SK-N-SH (cell line): ENCODE data around the gene SLC37A3. TPM values are rescaled to one million over a fixed set of nuclear protein-coding genes. Genes with fewer than 3 reads are reported as not detected.

ENCODE experiments used
- CTCF ChIA-PET: fragments of 300-600, 350-600 bp; formaldehyde crosslinking; extraction: SDS; loops from one replicate; lab custom pipeline; 2021; lab: Yijun Ruan, JAX
- POLR2A ChIA-PET: fragments of 350-600 bp; sonication (Branson Sonifier 250); formaldehyde crosslinking; extraction: SDS; loops from one replicate; lab custom pipeline; 2020; ENCODE audit warnings: antibody characterized with exemption, inconsistent platforms; lab: Yijun Ruan, JAX
- DNase-seq: peaks from one replicate; pipeline ENCODE4 v3.0.0; 2012
- H2AFZ ChIP-seq: fragments of 200-600 bp; sonication (generic); 2 replicates; pipeline ENCODE4 v1.8.1; 2016; ENCODE audit warnings: antibody characterized with exemption, mild to moderate bottlenecking, low read depth
- H3F3A ChIP-seq: fragments of 200-600 bp; sonication (generic); replicated peaks from 2 replicates; pipeline ENCODE3; 2016; ENCODE audit warnings: antibody characterized with exemption, mild to moderate bottlenecking; ENCODE audit not compliant: insufficient read depth
- H3K27ac ChIP-seq, 2 experiments: fragments of 200-500 bp in 1 of 2; fragments of 200-600 bp in 1 of 2; sonication (Bioruptor generic) in 1 of 2; sonication (generic), shearing (Covaris generic) in 1 of 2; 2 replicates each; pipeline versions ENCODE4 v1.5.1 to v1.6.1; 2014 to 2016; ENCODE audit warnings: low read depth in 2 of 2, inconsistent platforms in 1 of 2, low read length in 1 of 2, mild to moderate bottlenecking in 1 of 2, mixed read lengths in 1 of 2
- H3K27me3 ChIP-seq: fragments of 200-600 bp; sonication (generic), shearing (Covaris generic); 2 replicates; pipeline ENCODE4 v1.6.1; 2016; ENCODE audit warnings: mixed run types; ENCODE audit not compliant: insufficient read depth
- H3K36me3 ChIP-seq, 2 experiments: fragments of 200-500 bp in 1 of 2; fragments of 200-600 bp in 1 of 2; sonication (Bioruptor generic) in 1 of 2; sonication (generic) in 1 of 2; replicated peaks in 1 of 2; 2 replicates each; pipeline versions ENCODE3 to v1.5.1; 2014 to 2016; ENCODE audit warnings: low read length in 1 of 2, mild to moderate bottlenecking in 1 of 2; ENCODE audit not compliant: insufficient read depth in 2 of 2, control insufficient read depth in 1 of 2
- H3K4me1 ChIP-seq, 2 experiments: fragments of 200-500 bp in 1 of 2; fragments of 200-600 bp in 1 of 2; sonication (Bioruptor generic) in 1 of 2; sonication (generic), shearing (Covaris generic) in 1 of 2; 2 replicates each; pipeline versions ENCODE4 v1.5.1 to v1.6.1; 2014 to 2016; ENCODE audit warnings: low read depth in 1 of 2, low read length in 1 of 2, mixed run types in 1 of 2; ENCODE audit not compliant: insufficient read depth in 2 of 2, control insufficient read depth in 1 of 2
- H3K4me2 ChIP-seq: fragments of 200-600 bp; sonication (generic), shearing (Covaris generic); 2 replicates; pipeline ENCODE4 v1.6.1; 2017; ENCODE audit warnings: mixed run types
- H3K4me3 ChIP-seq, 2 experiments: fragments of 200-500 bp in 1 of 2; fragments of 200-600 bp in 1 of 2; sonication (Bioruptor generic) in 1 of 2; sonication (generic), shearing (Covaris generic) in 1 of 2; 2 replicates each; pipeline versions ENCODE4 v1.5.1 to v1.8.1; 2014 to 2016; ENCODE audit warnings: low read depth in 2 of 2, inconsistent platforms in 1 of 2, low read length in 1 of 2, mild to moderate bottlenecking in 1 of 2, mixed read lengths in 1 of 2, moderate library complexity in 1 of 2
- H3K79me2 ChIP-seq: fragments of 200-600 bp; sonication (generic); 2 replicates; pipeline ENCODE4 v1.8.1; 2017; ENCODE audit warnings: mild to moderate bottlenecking; ENCODE audit not compliant: insufficient read depth
- H3K9ac ChIP-seq: fragments of 200-600 bp; sonication (generic); 2 replicates; pipeline ENCODE4 v1.6.1; 2017; ENCODE audit warnings: mixed run types
- H3K9me2 ChIP-seq: fragments of 200-600 bp; sonication (generic); 2 replicates; pipeline ENCODE4 v1.6.1; 2017; ENCODE audit warnings: mixed run types
- H3K9me3 ChIP-seq: fragments of 200-600 bp; sonication (generic); 2 replicates; pipeline ENCODE4 v1.6.1; 2017; ENCODE audit warnings: mixed run types, mild to moderate bottlenecking, moderate library complexity
- H4K20me1 ChIP-seq: fragments of 200-600 bp; sonication (generic); 2 replicates; pipeline ENCODE4 v1.6.1; 2017; ENCODE audit warnings: mild to moderate bottlenecking, mixed run types; ENCODE audit not compliant: insufficient read depth
- CTCF ChIP-seq: fragments of 200-600 bp; sonication (generic); IDR thresholded peaks from 2 replicates; pipeline ENCODE4 v1.6.1; 2017; ENCODE audit warnings: antibody characterized with exemption, mild to moderate bottlenecking, moderate library complexity
- JUND ChIP-seq: IDR thresholded peaks from 2 replicates; pipeline ENCODE4 v1.4.0; 2012
- MEF2A ChIP-seq: IDR thresholded peaks from 2 replicates; pipeline ENCODE4 v1.4.0; 2012; ENCODE audit warnings: low read depth, borderline replicate concordance
- MXI1 ChIP-seq: IDR thresholded peaks from 2 replicates; pipeline ENCODE4 v1.6.1; 2012; ENCODE audit warnings: mild to moderate bottlenecking, low read depth, low read length, improper control_type of control experiment
- PBX3 ChIP-seq: IDR thresholded peaks from 2 replicates; pipeline ENCODE4; 2012
- RXRA ChIP-seq: IDR thresholded peaks from 2 replicates; pipeline ENCODE4 v1.4.0; 2012; ENCODE audit warnings: low read depth, mild to moderate bottlenecking, borderline replicate concordance
- SMC3 ChIP-seq: IDR thresholded peaks from 2 replicates; pipeline ENCODE4 v1.6.1; 2012; ENCODE audit warnings: low read depth, low read length, improper control_type of control experiment
- USF2 ChIP-seq: fragments of 150-350 bp; IDR thresholded peaks from 2 replicates; pipeline ENCODE4 v1.6.1; 2017; ENCODE audit warnings: antibody characterized with exemption, low read length, low read depth, borderline replicate concordance
- YY1 ChIP-seq: IDR thresholded peaks from 2 replicates; pipeline ENCODE4 v1.4.0; 2012; ENCODE audit warnings: low read depth, mild to moderate bottlenecking
- ZBTB33 ChIP-seq: IDR thresholded peaks from 2 replicates; pipeline ENCODE4 v1.4.0; 2012; ENCODE audit warnings: low read depth, borderline replicate concordance
- WGBS: methylation state at CpG from one replicate; pipeline ENCODE4 v1.1.6; 2017; ENCODE audit warnings: low lambda C conversion rate; 5-methylcytosine and 5-hydroxymethylcytosine counted together
- polyA plus RNA-seq, 3 experiments: library from polyadenylated mRNA; depleted of rRNA; stranded (reverse); fragments of >200 nt; gene quantifications; 2 replicates each; pipeline ENCODE4 v1.2.3, GENCODE V29; 2012

SLC37A3 gene
- polyA plus RNA-seq, 1 of the 3 experiments (the other 2 are of a cell fraction), result 53.3 TPM

- TF ChIP-seq SMC3, result no peak
- no peak for TF ChIP-seq YY1
- no peak for TF ChIP-seq ZBTB33
- TF ChIP-seq MEF2A, result no peak
- TF ChIP-seq MXI1, result peak; percentile 53; the same call in 1 of the 2 replicates
- TF ChIP-seq USF2, result no peak
Observed at GRCh38 chr7:140347218-140347617, 51.1 kb downstream of the SLC37A3 start (continued).

- Histone ChIP-seq H3K4me1 (peaks cover 8 to 30% of the 10 kb centered on the region in 2 experiments; a peak in 3 of 4 replicates), H3K27ac (no peak overlapping the region), H3K9me2 (no peaks in the 10 kb centered on the region), H3K4me2 (no peak overlapping the region), H3K36me3 (peaks cover 37 to 54% of the 10 kb centered on the region in 2 experiments), H3K9ac (no peak overlapping the region), H2AFZ (no peak overlapping the region), H3K27me3 (no peaks in the 10 kb centered on the region), H3K9me3 (no peaks in the 10 kb centered on the region), H3K79me2 (no peaks in the 10 kb centered on the region), H3K4me3 (no peak overlapping the region), H4K20me1 (no peaks in the 10 kb centered on the region), H3F3A (peaks cover 15% of the 10 kb centered on the region)
- TF ChIP-seq JUND, result no peak
- TF ChIP-seq RXRA, result no peak
- TF ChIP-seq PBX3, result no peak
- no peak for TF ChIP-seq CTCF
- CTCF ChIA-PET, result interaction anchor here (1.0 to 1.1 kb wide), 2 partner anchors 8 to 114 kb away, joined by 4 to 5 read pairs; no protein-coding TSS in a partner anchor
- no peak for DNase-seq
- POLR2A ChIA-PET, result no interaction called here
- 95% methylated on average over 3 of the region's 3 CpGs for WGBS
Observed at GRCh38 chr7:140345426-140345825, 52.9 kb downstream of the SLC37A3 start.
